Measurements from ENCODE around the gene DBH. TPM values are rescaled to one million over a fixed set of nuclear protein-coding genes. Genes with fewer than 3 reads are reported as not detected.

Gene DBH
- total and polyA plus RNA-seq, 2 of the 13 experiments (the other 11 are each of a cell fraction or from before 2014, with no cell fraction given): not detected

GRCh38 chr9:133658442-133659431 lies 22.6 kb downstream of the DBH start (continued):
- TF ChIP-seq ZNF18 (CRISPR knock-in tag; IDR thresholded peaks at IDR 0.05; ENCODE audit: insufficient replicate concordance): peak; percentile 84
- peak; percentile 29; the same call in 1 of the 2 replicates for TF ChIP-seq KDM3A (CRISPR knock-in tag; IDR thresholded peaks at IDR 0.05; ENCODE audit: low read depth)
- no peak for TF ChIP-seq SOX6 (IDR thresholded peaks at IDR 0.05)
- peak; percentile 79 for TF ChIP-seq SOX6 (CRISPR knock-in tag; IDR thresholded peaks at IDR 0.05)
- 0 out of 2 replicates have a peak, but pooled peaks have one; percentile 68 for TF ChIP-seq BORCS8-MEF2B (CRISPR knock-in tag; IDR thresholded peaks at IDR 0.05)
- peak; percentile 67; the same call in 1 of the 2 replicates for TF ChIP-seq KAT8 (CRISPR knock-in tag; IDR thresholded peaks at IDR 0.05)
- TF ChIP-seq, protein P1, sequence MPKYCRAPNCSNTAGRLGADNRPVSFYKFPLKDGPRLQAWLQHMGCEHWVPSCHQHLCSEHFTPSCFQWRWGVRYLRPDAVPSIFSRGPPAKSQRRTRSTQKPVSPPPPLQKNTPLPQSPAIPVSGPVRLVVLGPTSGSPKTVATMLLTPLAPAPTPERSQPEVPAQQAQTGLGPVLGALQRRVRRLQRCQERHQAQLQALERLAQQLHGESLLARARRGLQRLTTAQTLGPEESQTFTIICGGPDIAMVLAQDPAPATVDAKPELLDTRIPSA (CRISPR knock-in tag; IDR thresholded peaks at IDR 0.05; ENCODE audit: borderline replicate concordance): peak; percentile 56; the same call in 1 of the 2 replicates
- TF ChIP-seq, protein P2, sequence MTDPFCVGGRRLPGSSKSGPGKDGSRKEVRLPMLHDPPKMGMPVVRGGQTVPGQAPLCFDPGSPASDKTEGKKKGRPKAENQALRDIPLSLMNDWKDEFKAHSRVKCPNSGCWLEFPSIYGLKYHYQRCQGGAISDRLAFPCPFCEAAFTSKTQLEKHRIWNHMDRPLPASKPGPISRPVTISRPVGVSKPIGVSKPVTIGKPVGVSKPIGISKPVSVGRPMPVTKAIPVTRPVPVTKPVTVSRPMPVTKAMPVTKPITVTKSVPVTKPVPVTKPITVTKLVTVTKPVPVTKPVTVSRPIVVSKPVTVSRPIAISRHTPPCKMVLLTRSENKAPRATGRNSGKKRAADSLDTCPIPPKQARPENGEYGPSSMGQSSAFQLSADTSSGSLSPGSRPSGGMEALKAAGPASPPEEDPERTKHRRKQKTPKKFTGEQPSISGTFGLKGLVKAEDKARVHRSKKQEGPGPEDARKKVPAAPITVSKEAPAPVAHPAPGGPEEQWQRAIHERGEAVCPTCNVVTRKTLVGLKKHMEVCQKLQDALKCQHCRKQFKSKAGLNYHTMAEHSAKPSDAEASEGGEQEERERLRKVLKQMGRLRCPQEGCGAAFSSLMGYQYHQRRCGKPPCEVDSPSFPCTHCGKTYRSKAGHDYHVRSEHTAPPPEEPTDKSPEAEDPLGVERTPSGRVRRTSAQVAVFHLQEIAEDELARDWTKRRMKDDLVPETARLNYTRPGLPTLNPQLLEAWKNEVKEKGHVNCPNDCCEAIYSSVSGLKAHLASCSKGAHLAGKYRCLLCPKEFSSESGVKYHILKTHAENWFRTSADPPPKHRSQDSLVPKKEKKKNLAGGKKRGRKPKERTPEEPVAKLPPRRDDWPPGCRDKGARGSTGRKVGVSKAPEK (CRISPR knock-in tag; IDR thresholded peaks at IDR 0.05; ENCODE audit: borderline replicate concordance): 0 out of 2 replicates have a peak, but pooled peaks have one; percentile 35
- TF ChIP-seq RFX3 (CRISPR knock-in tag; IDR thresholded peaks at IDR 0.05): no peak
- TF ChIP-seq TRIM24 (CRISPR knock-in tag; IDR thresholded peaks at IDR 0.05): peak; percentile 21; the same call in 1 of the 2 replicates
- TF ChIP-seq EEA1 (CRISPR knock-in tag; IDR thresholded peaks at IDR 0.05; ENCODE audit: borderline replicate concordance): no peak
- TF ChIP-seq ZBTB20 (CRISPR knock-in tag; IDR thresholded peaks at IDR 0.05; ENCODE audit: borderline replicate concordance, low read depth): peak; percentile 72
- TF ChIP-seq, protein P3, sequence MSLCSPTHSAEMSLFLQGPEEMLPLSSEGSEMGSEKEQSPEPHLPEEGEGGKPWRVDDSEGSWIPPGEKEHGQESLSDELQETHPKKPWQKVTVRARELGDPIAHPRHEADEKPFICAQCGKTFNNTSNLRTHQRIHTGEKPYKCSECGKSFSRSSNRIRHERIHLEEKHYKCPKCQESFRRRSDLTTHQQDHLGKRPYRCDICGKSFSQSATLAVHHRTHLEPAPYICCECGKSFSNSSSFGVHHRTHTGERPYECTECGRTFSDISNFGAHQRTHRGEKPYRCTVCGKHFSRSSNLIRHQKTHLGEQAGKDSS (CRISPR knock-in tag; IDR thresholded peaks at IDR 0.05; ENCODE audit: borderline replicate concordance, low read depth): peak; percentile 31; the same call in 1 of the 2 replicates
- 0 out of 2 replicates have a peak, but pooled peaks have one; percentile 60 for TF ChIP-seq ZNF703 (CRISPR knock-in tag; IDR thresholded peaks at IDR 0.05; ENCODE audit: borderline replicate concordance)
- peak; percentile 78; the same call in 1 of the 2 replicates for TF ChIP-seq NR2F2 (IDR thresholded peaks at IDR 0.05; ENCODE audit: borderline replicate concordance, low read depth)
- TF ChIP-seq ZNF207 (IDR thresholded peaks at IDR 0.05; ENCODE audit: borderline replicate concordance): no peak
- TF ChIP-seq PHF8 (CRISPR knock-in tag; IDR thresholded peaks at IDR 0.05): 0 out of 2 replicates have a peak, but pooled peaks have one; percentile 15
- peak; percentile 87 for TF ChIP-seq NR2F6 (IDR thresholded peaks at IDR 0.05)
- TF ChIP-seq NR2F6 (CRISPR knock-in tag; IDR thresholded peaks at IDR 0.05): peak; percentile 94
- TF ChIP-seq YY1 (IDR thresholded peaks at IDR 0.05; ENCODE audit: insufficient read depth, insufficient replicate concordance, low read depth, low read length): peak; percentile 27
- 0 out of 2 replicates have a peak, but pooled peaks have one; percentile 32 for TF ChIP-seq KMT2B (CRISPR knock-in tag; IDR thresholded peaks at IDR 0.05)
- 0 out of 2 replicates have a peak, but pooled peaks have one; percentile 13 for TF ChIP-seq MAF1 (CRISPR knock-in tag; IDR thresholded peaks at IDR 0.05; ENCODE audit: borderline replicate concordance)

Data from HepG2 (cell line).